ENCODE results near the gene COL20A1. TPM values are rescaled to one million over a fixed set of nuclear protein-coding genes. Genes with fewer than 3 reads are reported as not detected.

Gene COL20A1
- total RNA-seq, 1 donor from 2014 or later: 4.1 TPM

GRCh38 chr20:63356931-63357879 is 64.2 kb downstream of the COL20A1 start:
- FAIRE-seq (no peak), DNase-seq (ENCODE audit: low spot score in 2 of 2) (no peak)

- no peak for FAIRE-seq
- no peak for DNase-seq (ENCODE audit: low spot score in 2 of 2)
Observed at GRCh38 chr20:63357921-63358905, 65.2 kb downstream of the COL20A1 start.

- FAIRE-seq (no peak), DNase-seq (ENCODE audit: low spot score in 2 of 2) (no peak)
Observed at GRCh38 chr20:63359164-63359934, 66.4 kb downstream of the COL20A1 start.

GRCh38 chr20:63359937-63360849 is 67.2 kb downstream of the COL20A1 start:
- no peak for FAIRE-seq
- no peak for DNase-seq (ENCODE audit: low spot score in 2 of 2)

GRCh38 chr20:63360850-63361518 is 68.0 kb downstream of the COL20A1 start, which contains the start of gene CHRNA4:
Gene CHRNA4 (minus strand): TSS chr20:63361349. CDS start chr20:63361165, 184 bp downstream.
- peak in 1 of 2 donors; percentile 74 for DNase-seq (ENCODE audit: low spot score in 2 of 2)

GRCh38 chr20:63361519-63362435 is 68.8 kb downstream of the COL20A1 start:
- FAIRE-seq: no peak
- no peak for DNase-seq (ENCODE audit: low spot score in 2 of 2)

More at GRCh38 chr20:63360850-63361518, 68.0 kb downstream of the COL20A1 start, which contains the start of gene CHRNA4:
- FAIRE-seq: no peak

- no peak for FAIRE-seq
Observed at GRCh38 chr20:63362436-63363009, 69.5 kb downstream of the COL20A1 start.

GRCh38 chr20:63363013-63363957 is 70.3 kb downstream of the COL20A1 start:
- DNase-seq (ENCODE audit: low spot score in 2 of 2) (no peak), FAIRE-seq (no peak)

More at GRCh38 chr20:63362436-63363009, 69.5 kb downstream of the COL20A1 start:
- DNase-seq (ENCODE audit: low spot score in 2 of 2): no peak

- FAIRE-seq (no peak), DNase-seq (ENCODE audit: low spot score in 2 of 2) (no peak)
Observed at GRCh38 chr20:63363981-63364561, 71.1 kb downstream of the COL20A1 start.

- FAIRE-seq: no peak
- no peak for DNase-seq (ENCODE audit: low spot score in 2 of 2)
Observed at GRCh38 chr20:63364801-63365585, 72.0 kb downstream of the COL20A1 start.

- DNase-seq (ENCODE audit: low spot score in 2 of 2) (no peak), FAIRE-seq (no peak)
Observed at GRCh38 chr20:63365601-63366389, 72.8 kb downstream of the COL20A1 start.

- FAIRE-seq: no peak
- no peak for DNase-seq (ENCODE audit: low spot score in 2 of 2)
Observed at GRCh38 chr20:63366390-63367365, 73.7 kb downstream of the COL20A1 start.
